Measurements from ENCODE around the gene PAK2. TPM values are rescaled to one million over a fixed set of nuclear protein-coding genes. Genes with fewer than 3 reads are reported as not detected.
A peak's percentile ranks its signal among the peaks of the same experiment; 100 is the strongest.

The PAK2 gene
- total and polyA plus RNA-seq, 7 experiments from 2014 or later, result 25.8 to 97.3 (median 75.1) TPM

GRCh38 chr3:196726788-196727675 lies 12.6 kb upstream of the PAK2 start:
- peaks cover 0 to 38% (median 9%) of the 10 kb centered on the region in 7 donors for H3K4me1 Mint-ChIP-seq
- intact Hi-C loops (cut with micrococcal nuclease), result no loop called here
- Histone ChIP-seq H3K36me3 (ENCODE audit: control insufficient read depth in 2 of 3, insufficient read depth in 3 of 3, low read length in 3 of 3) (peaks cover 0 to 10% (median 5%) of the 10 kb centered on the region in 3 experiments), H3K9me3 (ENCODE audit: control insufficient read depth in 2 of 3, low read length in 3 of 3) (no peaks in the 10 kb centered on the region), H3K27ac (ENCODE audit: low read depth, low read length) (no peak overlapping the region), H3K4me3 (ENCODE audit: low read length) (no peak overlapping the region), H3K27me3 (ENCODE audit: control insufficient read depth in 2 of 2, insufficient read depth in 2 of 2, low read length in 2 of 2) (no peaks in the 10 kb centered on the region), H3K4me1 (ENCODE audit: control insufficient read depth in 2 of 2, insufficient read depth in 2 of 2, low read length in 2 of 2) (peaks cover 0 to 12% of the 10 kb centered on the region in 2 donors)
- no peaks in the 10 kb centered on the region for H3K27me3 Mint-ChIP-seq
- ATAC-seq (no peak), DNase-seq (no peak)
- POLR2A ChIA-PET, result interaction anchor here (1.3 kb wide), 1 partner anchor 12 kb away, joined by 3 read pairs; no protein-coding TSS in a partner anchor
- H3K36me3 Mint-ChIP-seq, result peaks cover 6 to 42% (median 21%) of the 10 kb centered on the region in 5 donors
- peak overlapping the region in 1 of 10 donors; percentile 8 for H3K4me3 Mint-ChIP-seq
- CTCF ChIA-PET, result no interaction called here
- peaks cover 0 to 7% (median 0%) of the 10 kb centered on the region in 11 donors for H3K9me3 Mint-ChIP-seq
- H3K27ac Mint-ChIP-seq, result peak overlapping the region in 1 of 9 donors; percentile 61

- no peaks in the 10 kb centered on the region for H3K27me3 Mint-ChIP-seq
These were observed 3.9 kb upstream of the PAK2 start for GRCh38 chr3:196735751-196736150.

DNA sequence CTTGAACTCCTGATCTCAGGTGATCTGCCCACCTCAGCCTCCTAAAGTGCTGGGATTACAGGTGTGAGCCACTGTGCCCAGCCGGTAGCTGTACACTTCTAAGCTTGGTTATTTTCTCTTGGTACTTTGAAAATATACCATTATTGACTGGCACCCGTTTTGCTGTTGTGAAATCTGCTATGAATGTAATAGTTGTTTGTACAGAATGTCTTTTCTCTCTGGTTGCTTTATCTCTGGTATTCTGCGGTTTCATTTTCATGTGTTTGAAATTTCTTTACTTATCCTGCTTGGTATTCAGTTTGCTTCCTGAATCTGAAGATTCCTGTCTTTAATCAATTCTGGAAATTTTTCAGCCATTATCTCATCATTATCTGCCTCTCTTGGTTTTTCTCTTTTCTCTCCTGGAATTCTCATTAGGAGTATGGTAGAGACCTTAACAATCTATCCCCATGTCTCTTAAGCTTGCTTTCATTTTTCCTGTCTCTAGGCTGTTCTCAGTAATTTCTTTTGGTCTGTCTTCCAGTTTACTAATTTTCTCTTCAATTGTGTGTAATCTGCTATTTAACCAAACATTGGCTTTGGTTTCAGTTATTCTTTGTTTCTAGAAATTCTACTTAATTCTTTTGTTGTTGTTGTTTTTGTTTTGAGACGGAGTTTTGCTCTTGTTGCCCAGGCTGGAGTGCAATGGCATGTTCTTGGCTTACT lies 2.8 kb upstream of the PAK2 start:
- Mint-ChIP-seq H3K9me3 (peaks cover 0 to 6% (median 0%) of the 10 kb centered on the region in 11 donors), H3K27me3 (no peaks in the 10 kb centered on the region), H3K36me3 (peaks cover 4 to 27% (median 12%) of the 10 kb centered on the region in 5 donors), H3K4me3 (no peak overlapping the region), H3K4me1 (peaks cover 14 to 20% (median 15%) of the 10 kb centered on the region in 7 donors), H3K27ac (no peak overlapping the region)
- intact Hi-C loops (cut with micrococcal nuclease), result no loop called here
- Histone ChIP-seq H3K4me3 (ENCODE audit: low read length) (no peak overlapping the region), H3K4me1 (ENCODE audit: control insufficient read depth in 2 of 2, insufficient read depth in 2 of 2, low read length in 2 of 2) (peaks cover 10% of the 10 kb centered on the region in 2 donors), H3K27me3 (ENCODE audit: control insufficient read depth in 2 of 2, insufficient read depth in 2 of 2, low read length in 2 of 2) (no peaks in the 10 kb centered on the region), H3K27ac (ENCODE audit: low read depth, low read length) (no peak overlapping the region), H3K36me3 (ENCODE audit: control insufficient read depth in 2 of 3, insufficient read depth in 3 of 3, low read length in 3 of 3) (peaks cover 0 to 7% (median 0%) of the 10 kb centered on the region in 3 experiments), H3K9me3 (ENCODE audit: control insufficient read depth in 2 of 3, low read length in 3 of 3) (no peaks in the 10 kb centered on the region)
- DNase-seq (no peak), ATAC-seq (no peak)
- CTCF ChIA-PET, result no interaction called here
- POLR2A ChIA-PET, result no interaction called here

More at GRCh38 chr3:196735751-196736150, 3.9 kb upstream of the PAK2 start:
- Mint-ChIP-seq H3K27ac (no peak overlapping the region), H3K9me3 (peaks cover 0 to 6% (median 0%) of the 10 kb centered on the region in 11 donors), H3K4me1 (peaks cover 3 to 11% (median 6%) of the 10 kb centered on the region in 7 donors), H3K36me3 (peaks cover 4 to 27% (median 12%) of the 10 kb centered on the region in 5 donors), H3K4me3 (no peak overlapping the region)
- Histone ChIP-seq H3K36me3 (ENCODE audit: control insufficient read depth in 2 of 3, insufficient read depth in 3 of 3, low read length in 3 of 3) (peaks cover 0 to 7% (median 0%) of the 10 kb centered on the region in 3 experiments), H3K27me3 (ENCODE audit: control insufficient read depth in 2 of 2, insufficient read depth in 2 of 2, low read length in 2 of 2) (no peaks in the 10 kb centered on the region), H3K27ac (ENCODE audit: low read depth, low read length) (no peak overlapping the region), H3K4me3 (ENCODE audit: low read length) (no peak overlapping the region), H3K9me3 (ENCODE audit: control insufficient read depth in 2 of 3, low read length in 3 of 3) (no peaks in the 10 kb centered on the region), H3K4me1 (ENCODE audit: control insufficient read depth in 2 of 2, insufficient read depth in 2 of 2, low read length in 2 of 2) (peaks cover 4 to 5% of the 10 kb centered on the region in 2 donors)
- ATAC-seq, result no peak
- no peak for DNase-seq
- ChIA-PET POLR2A (interaction anchor here (0.8 kb wide), 1 partner anchor 10 kb away, joined by 4 read pairs; no protein-coding TSS in a partner anchor), CTCF (no interaction called here)
- intact Hi-C loops (cut with micrococcal nuclease), result no loop called here

DNA sequence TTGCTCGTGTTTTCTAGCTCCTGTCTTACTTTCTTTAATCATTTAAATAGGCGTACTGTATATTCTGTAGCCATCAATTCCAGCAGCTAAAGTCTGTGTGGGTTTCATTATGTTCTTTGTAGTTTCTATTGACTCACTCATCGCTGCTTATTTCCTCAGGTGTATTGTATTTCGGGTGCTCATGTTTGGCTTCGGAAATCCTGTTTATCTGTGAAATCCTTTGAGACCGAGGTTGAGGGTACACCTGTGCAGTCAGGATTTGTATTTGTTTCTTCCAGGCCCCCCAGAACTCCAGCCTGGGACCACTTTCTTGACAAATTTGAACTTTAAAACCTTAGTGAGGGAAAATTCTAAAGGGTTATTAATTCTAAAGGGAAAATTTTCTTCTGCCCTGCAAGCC lies 2.0 kb upstream of the PAK2 start:
- H3K9me3 ChIP-seq (ENCODE audit: control insufficient read depth in 2 of 3, low read length in 3 of 3), result no peaks in the 10 kb centered on the region
- no peak overlapping the region for H3K4me3 Mint-ChIP-seq
- no peak overlapping the region for H3K4me3 ChIP-seq (ENCODE audit: low read length)
- ATAC-seq (no peak), DNase-seq (no peak)
- peaks cover 10 to 16% of the 10 kb centered on the region in 2 donors for H3K4me1 ChIP-seq (ENCODE audit: control insufficient read depth in 2 of 2, insufficient read depth in 2 of 2, low read length in 2 of 2)
- ChIA-PET POLR2A (no interaction called here), CTCF (interaction anchor here (0.6 kb wide), 1 partner anchor 472 kb away, joined by 6 read pairs; no protein-coding TSS in a partner anchor)
- no peak overlapping the region for H3K27ac ChIP-seq (ENCODE audit: low read depth, low read length)
- H3K4me1 Mint-ChIP-seq, result peaks cover 16 to 22% (median 18%) of the 10 kb centered on the region in 7 donors
- intact Hi-C loops (cut with micrococcal nuclease), result loop anchor here in 1 of 2 donors (2.0 kb wide), 2 partner anchors 561 to 817 kb away; partner anchors contain the start of genes BDH1 and DLG1
- H3K27me3 Mint-ChIP-seq, result no peaks in the 10 kb centered on the region
- H3K27me3 ChIP-seq (ENCODE audit: control insufficient read depth in 2 of 2, insufficient read depth in 2 of 2, low read length in 2 of 2), result no peaks in the 10 kb centered on the region
- peak overlapping the region in 1 of 9 donors; percentile 37 for H3K27ac Mint-ChIP-seq
- peaks cover 0 to 6% (median 0%) of the 10 kb centered on the region in 11 donors for H3K9me3 Mint-ChIP-seq
- H3K36me3 ChIP-seq (ENCODE audit: control insufficient read depth in 2 of 3, insufficient read depth in 3 of 3, low read length in 3 of 3), result peaks cover 0 to 7% (median 0%) of the 10 kb centered on the region in 3 experiments
- H3K36me3 Mint-ChIP-seq, result peaks cover 4 to 26% (median 12%) of the 10 kb centered on the region in 5 donors

DNA sequence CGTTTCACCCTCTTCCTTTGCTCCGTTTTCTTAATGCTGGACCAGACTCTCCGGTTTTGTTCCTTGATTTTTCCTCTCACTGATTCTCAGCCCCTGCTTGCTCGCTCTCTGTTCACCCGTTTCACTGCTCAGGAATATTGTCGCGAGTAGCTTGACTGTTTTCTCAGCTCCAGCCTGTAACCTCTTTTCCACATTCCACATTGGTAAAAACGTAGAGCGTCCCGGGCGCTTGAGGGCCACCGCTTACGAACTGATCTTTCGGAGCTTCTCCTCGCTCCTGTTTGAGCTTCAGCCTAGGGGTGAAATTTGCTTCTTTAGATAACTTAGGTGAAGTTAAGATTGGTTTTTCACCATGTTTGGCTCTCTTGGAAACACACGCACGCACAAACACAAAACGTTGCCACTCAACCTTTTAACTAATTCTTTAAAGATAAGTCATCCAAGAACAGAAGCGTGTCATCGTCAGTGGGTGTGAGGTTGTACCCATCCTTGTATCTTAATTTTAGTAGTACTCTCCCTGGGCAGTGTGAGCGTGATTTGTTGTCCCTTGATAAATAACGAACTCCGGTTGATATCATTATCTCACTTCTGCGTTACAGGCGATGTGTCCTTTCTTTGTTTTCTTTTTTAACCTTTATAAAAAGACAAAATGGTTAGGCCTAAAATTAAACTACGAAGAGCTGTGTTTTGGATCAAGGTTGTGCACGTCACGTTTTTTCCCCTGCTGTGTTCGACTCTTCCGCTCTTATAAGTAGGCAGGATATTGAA lies 1.0 kb downstream of the PAK2 start:
- peak overlapping the region; percentile 90 to 100 (median 100) for H3K4me3 Mint-ChIP-seq
- peak overlapping the region; percentile 93 to 100 (median 99) for H3K27ac Mint-ChIP-seq
- H3K4me1 Mint-ChIP-seq, result peaks cover 25 to 43% (median 32%) of the 10 kb centered on the region in 7 donors
- H3K27me3 Mint-ChIP-seq, result no peaks in the 10 kb centered on the region
- peaks cover 0 to 5% (median 0%) of the 10 kb centered on the region in 11 donors for H3K9me3 Mint-ChIP-seq
- intact Hi-C loops (cut with micrococcal nuclease), result loop anchor here (1.0 to 10.0 kb wide), 11 partner anchors 13 to 1196 kb away; partner anchors contain the start of genes NCBP2 (in 2 of the 2), FBXO45 (in 1 of the 2), NRROS (in 1 of the 2) and PPP1R2 (in 1 of the 2)
- ChIA-PET POLR2A (interaction anchor here (0.5 to 3.2 kb wide), 27 partner anchors 9 to 1460 kb away, joined by 3 to 33 read pairs (median 4); partner anchors contain the start of genes CEP19, FBXO45, NCBP2 and NRROS), CTCF (interaction anchor here (1.0 kb wide), 1 partner anchor 202 kb away, joined by 3 read pairs; the partner anchor contains the start of gene NCBP2)
- H3K36me3 Mint-ChIP-seq, result peaks cover 0 to 18% (median 5%) of the 10 kb centered on the region in 5 donors
- Histone ChIP-seq H3K4me1 (ENCODE audit: control insufficient read depth in 2 of 2, insufficient read depth in 2 of 2, low read length in 2 of 2) (peaks cover 15 to 25% of the 10 kb centered on the region in 2 donors), H3K27me3 (ENCODE audit: control insufficient read depth in 2 of 2, insufficient read depth in 2 of 2, low read length in 2 of 2) (no peaks in the 10 kb centered on the region), H3K9me3 (ENCODE audit: control insufficient read depth in 2 of 3, low read length in 3 of 3) (no peaks in the 10 kb centered on the region), H3K4me3 (ENCODE audit: low read length) (peak overlapping the region; percentile 78), H3K27ac (ENCODE audit: low read depth, low read length) (peak overlapping the region; percentile 94), H3K36me3 (ENCODE audit: control insufficient read depth in 2 of 3, insufficient read depth in 3 of 3, low read length in 3 of 3) (peaks cover 0 to 3% (median 0%) of the 10 kb centered on the region in 3 experiments)
- peak; percentile 41 for ATAC-seq
- DNase-seq, result peak in 8 of 9 donors; percentile 11 to 81 (median 68)

Data from naive thymus-derived CD4-positive, alpha-beta T cell (primary cell).